ENCODE measurements around the gene APBB1. TPM values are rescaled to one million over a fixed set of nuclear protein-coding genes. Genes with fewer than 3 reads are reported as not detected.

The APBB1 gene
- total RNA-seq, 1 experiment from 2014 or later, result 24.7 TPM

DNA sequence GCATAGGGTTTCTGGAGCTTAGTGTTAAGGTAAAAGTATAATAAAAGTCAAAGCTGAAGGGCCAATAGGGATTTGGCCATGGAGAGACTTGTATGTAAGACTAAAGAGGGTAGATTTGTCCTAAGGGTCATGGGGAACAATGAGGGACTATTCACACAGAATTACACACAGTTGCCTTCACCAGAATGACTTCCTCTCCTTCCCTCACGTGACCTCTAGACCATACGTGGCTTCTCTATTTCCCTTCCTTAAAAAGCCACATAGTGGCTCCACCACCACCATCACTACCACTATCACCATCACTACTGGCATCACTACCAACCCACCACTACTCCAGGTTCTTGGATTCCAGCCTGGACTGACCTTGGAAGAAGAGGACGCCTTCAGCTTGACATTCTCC lies 19.1 kb upstream of the APBB1 start:
- ATAC-seq, result no peak

GRCh38 chr11:6437423-6437822 lies 18.5 kb upstream of the APBB1 start:
- Histone ChIP-seq H3K4me2 (ENCODE audit: low read length) (no peak overlapping the region), H3K9me2 (replicated peaks; ENCODE audit: low read length) (no peaks in the 10 kb centered on the region), H3K36me3 (ENCODE audit: low read depth, low read length) (no peaks in the 10 kb centered on the region), H3K27me3 (ENCODE audit: low read length) (no peaks in the 10 kb centered on the region), H2AFZ (ENCODE audit: low read length) (no peak overlapping the region), H3K27ac (ENCODE audit: low read length) (no peak overlapping the region), H3K79me2 (ENCODE audit: low read length) (no peaks in the 10 kb centered on the region), H4K20me1 (ENCODE audit: low read length) (no peaks in the 10 kb centered on the region), H3K4me1 (ENCODE audit: insufficient read depth, low read length) (peaks cover 5% of the 10 kb centered on the region), H3K9ac (ENCODE audit: low read length) (no peak overlapping the region), H3F3A (ENCODE audit: low read length, unreplicated experiment) (no peaks in the 10 kb centered on the region), H3K9me3 (ENCODE audit: low read length) (no peaks in the 10 kb centered on the region), H3K4me3 (ENCODE audit: low read length) (no peak overlapping the region)
- TF ChIP-seq, protein P1, sequence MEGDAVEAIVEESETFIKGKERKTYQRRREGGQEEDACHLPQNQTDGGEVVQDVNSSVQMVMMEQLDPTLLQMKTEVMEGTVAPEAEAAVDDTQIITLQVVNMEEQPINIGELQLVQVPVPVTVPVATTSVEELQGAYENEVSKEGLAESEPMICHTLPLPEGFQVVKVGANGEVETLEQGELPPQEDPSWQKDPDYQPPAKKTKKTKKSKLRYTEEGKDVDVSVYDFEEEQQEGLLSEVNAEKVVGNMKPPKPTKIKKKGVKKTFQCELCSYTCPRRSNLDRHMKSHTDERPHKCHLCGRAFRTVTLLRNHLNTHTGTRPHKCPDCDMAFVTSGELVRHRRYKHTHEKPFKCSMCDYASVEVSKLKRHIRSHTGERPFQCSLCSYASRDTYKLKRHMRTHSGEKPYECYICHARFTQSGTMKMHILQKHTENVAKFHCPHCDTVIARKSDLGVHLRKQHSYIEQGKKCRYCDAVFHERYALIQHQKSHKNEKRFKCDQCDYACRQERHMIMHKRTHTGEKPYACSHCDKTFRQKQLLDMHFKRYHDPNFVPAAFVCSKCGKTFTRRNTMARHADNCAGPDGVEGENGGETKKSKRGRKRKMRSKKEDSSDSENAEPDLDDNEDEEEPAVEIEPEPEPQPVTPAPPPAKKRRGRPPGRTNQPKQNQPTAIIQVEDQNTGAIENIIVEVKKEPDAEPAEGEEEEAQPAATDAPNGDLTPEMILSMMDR (conservative IDR thresholded peaks at IDR 0.05; ENCODE audit: low read depth, low read length), result no peak
- TF ChIP-seq EZH2 (IDR thresholded peaks at IDR 0.05; ENCODE audit: low read length, unreplicated experiment), result no peak
- intact Hi-C loops (cut with micrococcal nuclease), result loop anchor here (5.0 kb wide), 1 partner anchor 230 kb away; no protein-coding TSS in a partner anchor
- ATAC-seq (no peak), DNase-seq (no peak)
- no TSS peak for BruUV-seq (replicated peaks)
- ChIA-PET POLR2A (ENCODE audit: unreplicated experiment) (no interaction called here), CTCF (interaction anchor here (1.0 to 1.2 kb wide), 2 partner anchors 18 to 58 kb away, joined by 3 to 4 read pairs; partner anchors contain the start of gene APBB1)

More for the DNA sequence above, 19.1 kb upstream of the APBB1 start:
- ChIA-PET CTCF (interaction anchor here (1.2 kb wide), 2 partner anchors 19 to 59 kb away, joined by 3 read pairs; no protein-coding TSS in a partner anchor), POLR2A (ENCODE audit: unreplicated experiment) (no interaction called here)
- no peak for DNase-seq
- H3F3A ChIP-seq (ENCODE audit: low read length, unreplicated experiment), result no peaks in the 10 kb centered on the region
- H2AFZ ChIP-seq (ENCODE audit: low read length), result no peak overlapping the region
- no peak overlapping the region for H3K27ac ChIP-seq (ENCODE audit: low read length)
- no peaks in the 10 kb centered on the region for H3K9me2 ChIP-seq (replicated peaks; ENCODE audit: low read length)
- H4K20me1 ChIP-seq (ENCODE audit: low read length), result no peaks in the 10 kb centered on the region
- no peaks in the 10 kb centered on the region for H3K4me1 ChIP-seq (ENCODE audit: insufficient read depth, low read length)
- TF ChIP-seq EZH2phosphoT487 (IDR thresholded peaks at IDR 0.05; ENCODE audit: borderline replicate concordance, low read length), result no peak
- no peak for TF ChIP-seq EZH2 (IDR thresholded peaks at IDR 0.05; ENCODE audit: low read length, unreplicated experiment)
- TF ChIP-seq, protein P1 (conservative IDR thresholded peaks at IDR 0.05; ENCODE audit: low read depth, low read length), result no peak
- no peaks in the 10 kb centered on the region for H3K36me3 ChIP-seq (ENCODE audit: low read depth, low read length)
- H3K27me3 ChIP-seq (ENCODE audit: low read length), result no peaks in the 10 kb centered on the region
- H3K4me2 ChIP-seq (ENCODE audit: low read length), result no peak overlapping the region
- H3K79me2 ChIP-seq (ENCODE audit: low read length), result no peaks in the 10 kb centered on the region
- no peaks in the 10 kb centered on the region for H3K9me3 ChIP-seq (ENCODE audit: low read length)
- intact Hi-C loops (cut with micrococcal nuclease), result loop anchor here (5.0 kb wide), 1 partner anchor 229 kb away; no protein-coding TSS in a partner anchor
- BruUV-seq (replicated peaks), result no TSS peak
- H3K4me3 ChIP-seq (ENCODE audit: low read length), result no peak overlapping the region
- no peak overlapping the region for H3K9ac ChIP-seq (ENCODE audit: low read length)

- Histone ChIP-seq H3K4me3 (ENCODE audit: low read length) (no peak overlapping the region), H3K36me3 (ENCODE audit: low read depth, low read length) (no peaks in the 10 kb centered on the region), H3K27ac (ENCODE audit: low read length) (no peak overlapping the region), H3K4me1 (ENCODE audit: insufficient read depth, low read length) (peaks cover 18% of the 10 kb centered on the region), H3K4me2 (ENCODE audit: low read length) (no peak overlapping the region), H3F3A (ENCODE audit: low read length, unreplicated experiment) (no peaks in the 10 kb centered on the region), H3K9me3 (ENCODE audit: low read length) (no peaks in the 10 kb centered on the region), H2AFZ (ENCODE audit: low read length) (no peak overlapping the region), H4K20me1 (ENCODE audit: low read length) (no peaks in the 10 kb centered on the region), H3K79me2 (ENCODE audit: low read length) (no peaks in the 10 kb centered on the region), H3K9me2 (replicated peaks; ENCODE audit: low read length) (no peaks in the 10 kb centered on the region), H3K27me3 (ENCODE audit: low read length) (no peaks in the 10 kb centered on the region), H3K9ac (ENCODE audit: low read length) (no peak overlapping the region)
- CTCF ChIA-PET, result no interaction called here
- no TSS peak for BruUV-seq (replicated peaks)
- intact Hi-C loops (cut with micrococcal nuclease), result no loop called here
- TF ChIP-seq EZH2phosphoT487 (IDR thresholded peaks at IDR 0.05; ENCODE audit: borderline replicate concordance, low read length) (no peak), EZH2 (IDR thresholded peaks at IDR 0.05; ENCODE audit: low read length, unreplicated experiment) (no peak)
- TF ChIP-seq, protein P1 (conservative IDR thresholded peaks at IDR 0.05; ENCODE audit: low read depth, low read length), result no peak
- POLR2A ChIA-PET (ENCODE audit: unreplicated experiment), result no interaction called here
- ATAC-seq, result no peak
- DNase-seq, result no peak
Measured at GRCh38 chr11:6433998-6434660, 15.2 kb upstream of the APBB1 start.
